Mesothelial cell of epicardium (in vitro differentiated cells): ENCODE data around the gene ATP5F1A. TPM values are rescaled to one million over a fixed set of nuclear protein-coding genes. Genes with fewer than 3 reads are reported as not detected.

ENCODE experiments used
- total RNA-seq: library from RNA; stranded (reverse); gene quantifications from 3 replicates; pipeline ENCODE4 v1.2.1, GENCODE V29; 2021

Gene ATP5F1A
- total RNA-seq, 1 donor from 2014 or later = 322 TPM

Other genes starting within 250 kb of the ATP5F1A start
- 36.1 to 41.6 TPM (median 39.3 TPM) in 3 replicates for gene EPG5, start 131.0 kb downstream of the ATP5F1A start, total RNA-seq
- 10.6 to 12.7 TPM (median 11.8 TPM) in 3 replicates for gene PSTPIP2, start 26.0 kb downstream of the ATP5F1A start, total RNA-seq
- 47.3 to 51.5 TPM (median 49.0 TPM) in 3 replicates for gene HAUS1, start 6.1 kb upstream of the ATP5F1A start, total RNA-seq